Glomerular visceral epithelial cell (primary cell): ENCODE results near the gene ATF5.
"Not testable (repeated sequence)": the region's sequence is repeated elsewhere in the genome, so short reads cannot be mapped to it uniquely, and the experiment has no call there.

Source experiments
- DNase-seq: peaks from one replicate; pipeline ENCODE4 v3.0.0-alpha.2; 2016; ENCODE audit errors: extremely low spot score

ATF5 gene

GRCh38 chr19:49949742-49950589 lies 21.0 kb downstream of the ATF5 start:
- no peak for DNase-seq

DNA sequence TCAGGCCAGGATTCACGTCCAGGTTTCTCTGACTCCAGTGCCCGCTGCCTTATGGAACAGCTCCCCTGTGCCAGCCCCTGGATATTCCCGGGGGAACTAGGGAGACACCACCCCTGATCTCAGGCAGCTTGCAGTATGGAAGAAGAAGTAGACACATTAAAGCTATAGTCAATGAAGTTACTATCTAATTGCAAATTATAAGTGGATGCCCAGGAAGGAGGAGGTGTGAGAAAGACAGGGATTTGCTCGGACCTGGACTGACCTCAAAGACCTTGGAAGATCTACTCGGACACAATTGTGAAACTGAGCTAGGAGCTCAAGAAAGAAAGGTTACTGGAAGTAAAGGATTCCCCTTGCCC lies 21.6 kb downstream of the ATF5 start:
- no peak for DNase-seq

DNA sequence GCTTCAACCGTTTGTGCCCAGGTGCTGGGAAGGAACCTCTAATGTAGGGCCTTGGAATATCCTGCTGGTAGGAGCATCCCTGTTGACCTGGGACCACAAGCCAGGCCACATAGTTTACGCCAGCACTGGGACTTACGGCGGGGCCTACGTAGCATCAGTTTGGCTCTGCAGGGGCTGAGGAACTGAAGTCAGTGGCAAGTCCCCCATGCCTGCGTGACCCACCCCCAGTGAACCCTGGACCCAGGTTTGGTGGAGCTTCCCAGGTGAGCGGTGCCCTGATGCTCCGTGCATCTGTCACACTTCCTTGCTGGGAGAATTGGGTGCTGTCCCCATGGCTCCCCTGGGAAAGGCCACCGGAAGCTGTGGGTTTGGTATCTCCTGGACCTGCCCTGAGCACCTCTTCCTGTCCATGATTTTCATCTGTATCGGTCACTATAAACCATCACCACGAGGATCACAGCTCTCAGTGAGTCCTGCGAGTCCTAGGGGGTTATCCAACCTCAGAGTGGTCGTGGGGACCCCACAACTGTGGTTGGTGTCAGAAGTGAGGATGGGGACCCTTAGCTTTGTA lies 22.0 kb downstream of the ATF5 start:
- DNase-seq = no peak

- DNase-seq = no peak
Observed at GRCh38 chr19:49951806-49952478, 22.9 kb downstream of the ATF5 start.

GRCh38 chr19:49952479-49952836 lies 23.5 kb downstream of the ATF5 start:
- DNase-seq = no peak

DNA sequence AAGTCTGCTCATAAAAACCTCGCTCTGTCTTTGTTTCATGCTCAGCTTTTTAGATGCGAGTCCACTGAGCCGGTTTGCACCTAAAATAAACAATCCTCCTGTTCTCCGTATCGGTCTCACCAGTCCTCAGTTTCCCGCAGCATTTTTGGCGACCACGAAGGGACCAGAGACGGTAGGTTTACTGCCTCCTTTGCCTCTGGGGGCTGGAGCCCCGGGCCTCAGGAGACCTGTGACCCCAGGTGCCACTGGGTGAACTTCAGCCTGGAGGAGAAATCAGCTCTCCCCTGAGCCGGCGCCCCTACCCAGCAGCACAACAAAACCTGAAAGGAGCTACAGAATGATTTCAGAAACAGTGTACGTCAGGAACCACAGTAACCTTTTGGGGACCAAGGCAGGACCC lies 23.9 kb downstream of the ATF5 start:
- no peak for DNase-seq

DNA sequence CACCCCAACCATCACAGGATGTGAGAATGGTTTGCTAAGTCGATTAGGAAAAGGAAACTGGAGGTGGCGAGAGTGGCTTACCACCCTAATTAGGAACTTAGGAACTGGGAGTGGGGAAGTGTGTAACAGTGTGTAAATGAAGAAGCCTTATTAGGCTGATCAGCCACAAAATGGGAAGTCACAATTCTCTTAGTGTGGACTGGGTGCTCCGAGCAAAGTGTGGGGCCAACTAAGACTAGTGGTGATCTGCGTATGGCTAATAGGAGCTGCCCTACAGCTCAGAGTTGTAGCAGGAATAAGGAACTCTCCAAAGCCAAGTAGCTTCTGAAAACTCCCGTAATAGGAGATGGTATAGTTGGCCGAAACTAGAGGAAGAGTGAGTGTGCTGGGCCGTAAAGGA lies 24.4 kb downstream of the ATF5 start:
- no peak for DNase-seq

- DNase-seq = no peak
Observed at GRCh38 chr19:49954092-49954829, 25.3 kb downstream of the ATF5 start.

DNA sequence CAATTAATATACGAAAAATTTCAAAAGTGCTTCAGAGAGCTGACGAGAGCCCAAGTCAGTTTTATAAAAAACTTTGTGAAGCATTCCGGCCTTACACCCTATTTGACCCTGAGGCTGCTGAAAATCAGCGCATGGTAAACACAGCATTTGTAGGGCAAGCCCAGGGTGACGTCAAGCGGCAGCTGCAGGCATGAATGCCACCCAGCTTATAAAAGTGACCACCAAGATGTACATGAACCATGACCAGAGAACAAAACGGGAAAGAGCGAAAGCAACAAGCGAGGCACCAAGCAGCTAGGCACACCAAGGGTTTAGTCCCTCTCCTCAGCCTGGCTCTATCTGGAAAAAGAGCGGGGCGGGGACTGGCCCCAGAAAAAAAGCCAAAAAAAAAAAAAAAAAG lies 25.9 kb downstream of the ATF5 start:
- no peak for DNase-seq

DNA sequence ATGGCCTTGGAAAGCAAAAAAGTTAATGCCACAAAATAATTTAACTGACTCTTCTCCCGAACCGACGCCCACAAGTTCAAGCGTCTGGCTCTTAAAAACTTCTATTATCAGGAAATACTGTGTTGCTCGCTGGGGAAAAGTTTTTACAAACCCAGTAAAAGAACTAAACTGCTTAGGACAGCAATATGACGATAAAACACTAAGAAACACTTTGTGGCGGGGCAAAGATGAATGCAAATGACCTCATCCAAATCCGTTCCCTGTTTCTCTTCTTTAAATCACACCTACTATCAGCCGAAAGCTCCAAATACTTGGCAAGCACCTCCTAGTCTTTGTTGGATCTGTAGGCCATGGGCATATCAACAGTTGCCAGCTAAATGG lies 27.1 kb downstream of the ATF5 start:
- DNase-seq = no peak

DNA sequence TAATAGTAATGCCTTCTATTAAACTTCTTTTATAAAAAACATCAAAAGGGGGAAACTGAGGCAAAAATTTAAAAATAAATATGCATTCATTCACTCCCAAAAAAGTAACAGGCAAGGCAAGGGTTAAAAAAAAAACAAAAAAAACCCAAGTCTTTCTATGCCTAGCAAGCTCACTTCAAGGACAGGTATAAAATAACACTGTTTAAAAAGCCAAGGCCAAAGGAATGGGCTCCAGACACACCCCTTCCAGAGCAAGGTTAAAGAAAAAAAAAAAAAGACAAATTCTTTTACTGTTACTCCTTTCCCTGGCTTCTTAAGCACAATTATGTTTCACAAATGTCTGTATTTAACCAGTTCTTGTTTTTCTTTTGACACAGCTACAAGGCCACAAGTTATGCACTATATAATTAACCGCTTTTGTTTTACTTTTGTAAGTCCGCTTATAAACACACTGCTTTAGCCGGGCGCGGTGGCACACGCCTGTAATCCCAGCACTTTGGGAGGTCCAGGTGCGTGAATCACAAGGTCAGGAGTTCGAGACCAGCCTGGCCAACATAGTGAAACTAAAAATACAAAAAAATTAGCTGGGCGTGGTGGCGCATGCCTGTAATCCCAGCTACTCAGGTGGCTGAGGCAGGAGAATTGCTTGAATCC lies 28.4 kb downstream of the ATF5 start:
- no peak for DNase-seq

DNA sequence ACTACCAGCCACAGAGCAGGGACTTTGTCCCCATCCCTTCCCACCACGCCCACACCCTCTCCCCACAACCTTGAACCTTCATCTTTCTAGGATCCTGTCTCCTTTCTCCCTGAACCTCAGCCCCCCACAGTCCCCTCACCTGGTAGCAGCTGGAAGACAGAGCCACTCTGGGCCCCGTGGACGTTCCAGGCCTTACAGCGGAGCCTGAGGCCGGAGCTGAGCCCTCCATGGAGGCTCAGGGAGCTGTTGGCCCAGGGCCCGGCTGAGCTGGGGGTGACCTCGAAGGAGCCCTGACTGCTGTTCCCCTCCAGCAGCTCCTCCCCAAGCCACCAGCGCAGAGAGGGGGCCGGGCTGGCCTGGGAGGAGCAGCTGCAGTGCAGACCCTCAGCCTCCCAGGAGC lies 29.1 kb downstream of the ATF5 start:
- DNase-seq = not testable (repeated sequence)

DNA sequence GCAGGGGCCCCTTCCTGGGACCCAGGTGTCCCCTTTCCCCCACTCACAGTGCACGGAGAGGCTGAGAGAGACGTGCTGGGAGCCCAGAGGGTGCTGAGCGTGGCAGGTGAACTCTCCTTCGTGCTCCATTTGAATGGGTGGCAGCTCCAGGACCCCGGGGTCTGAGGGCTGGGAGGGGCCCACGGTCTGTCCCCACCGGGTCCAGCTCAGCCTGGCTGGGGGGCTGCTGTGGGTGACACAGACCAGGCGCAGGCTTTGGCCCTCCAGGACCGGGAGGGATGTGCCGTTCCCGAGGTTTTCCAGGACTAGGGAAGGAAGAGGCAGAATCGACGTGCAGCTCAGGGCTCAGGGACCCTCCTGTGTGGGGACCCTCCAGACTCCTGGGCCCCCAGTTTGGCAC lies 29.6 kb downstream of the ATF5 start:
- DNase-seq = not testable (repeated sequence)

DNA sequence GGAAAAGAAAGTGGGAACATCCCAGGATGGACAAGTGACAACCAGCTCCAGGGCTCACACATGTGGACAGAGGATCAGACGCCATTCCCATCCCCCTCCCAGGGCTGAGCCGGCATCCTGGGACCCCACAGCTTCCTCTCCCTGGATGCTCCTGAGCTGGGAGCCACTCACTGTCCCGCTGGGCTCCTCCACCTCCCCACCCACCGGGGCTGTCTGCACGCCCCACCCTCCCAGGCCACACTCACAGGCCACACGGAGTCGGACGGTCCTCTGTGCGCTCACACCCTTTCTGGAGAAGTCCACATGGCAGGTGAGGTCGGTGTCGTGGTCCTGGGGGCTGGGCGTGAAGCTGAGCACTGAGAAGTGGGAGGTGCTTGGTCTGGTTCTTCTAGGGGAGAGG lies 30.9 kb downstream of the ATF5 start:
- not testable (repeated sequence) for DNase-seq

DNA sequence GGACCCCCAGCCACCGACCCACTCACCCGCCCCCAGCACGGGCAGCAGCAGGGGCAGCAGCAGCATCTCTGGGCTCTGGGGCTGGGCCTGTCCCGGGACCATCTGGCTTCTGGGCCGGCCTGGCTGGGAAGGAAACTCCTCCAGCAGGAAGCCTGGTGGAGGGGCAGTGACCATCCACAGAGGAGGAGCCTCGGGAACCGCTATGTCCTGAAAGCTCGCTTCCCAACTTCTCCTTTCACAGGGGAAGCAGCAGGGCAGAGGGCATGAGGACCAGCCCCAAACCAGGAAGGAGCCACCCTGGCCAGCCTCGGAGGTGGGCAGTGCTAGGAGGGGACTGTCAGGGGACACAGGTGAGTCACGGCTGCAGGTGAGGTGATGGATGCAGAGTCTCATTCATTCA lies 32.0 kb downstream of the ATF5 start, which contains the start of gene SIGLEC11:
Gene SIGLEC11, minus strand, starts transcription at position 193 of the 400 bp plus-strand sequence. Its CDS starts 91 bp downstream, at position 102.
- not testable (repeated sequence) for DNase-seq

DNA sequence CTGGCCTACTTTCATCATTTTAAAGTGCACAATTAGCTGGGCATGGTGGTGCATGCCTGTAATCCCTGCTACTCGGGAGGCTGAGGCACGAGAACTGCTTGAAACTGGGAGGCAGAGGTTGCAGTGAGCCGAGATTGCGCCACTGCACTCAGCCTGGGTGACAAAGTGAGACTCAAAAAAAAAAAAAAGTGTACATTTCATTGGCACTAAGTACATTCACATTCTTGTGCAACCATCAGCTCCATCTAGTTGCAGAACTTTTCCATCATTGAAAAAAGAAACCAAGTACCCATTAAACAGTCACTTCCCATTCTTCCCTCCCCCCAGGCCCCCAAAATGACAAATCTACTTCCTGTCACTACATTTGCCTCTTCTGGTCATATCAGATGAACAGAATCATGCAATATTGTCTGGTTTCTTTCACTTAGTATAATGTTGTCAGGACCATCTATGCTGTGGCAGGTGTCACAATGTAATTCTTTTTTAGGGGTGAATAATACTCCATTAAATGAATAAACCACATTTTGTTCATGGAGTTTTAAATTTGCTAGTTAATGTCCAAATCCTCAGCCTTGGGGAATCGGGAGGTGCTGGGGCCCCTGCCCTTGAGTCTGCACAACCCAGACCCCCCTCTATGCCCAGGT lies 39.4 kb downstream of the ATF5 start:
- DNase-seq = no peak

DNA sequence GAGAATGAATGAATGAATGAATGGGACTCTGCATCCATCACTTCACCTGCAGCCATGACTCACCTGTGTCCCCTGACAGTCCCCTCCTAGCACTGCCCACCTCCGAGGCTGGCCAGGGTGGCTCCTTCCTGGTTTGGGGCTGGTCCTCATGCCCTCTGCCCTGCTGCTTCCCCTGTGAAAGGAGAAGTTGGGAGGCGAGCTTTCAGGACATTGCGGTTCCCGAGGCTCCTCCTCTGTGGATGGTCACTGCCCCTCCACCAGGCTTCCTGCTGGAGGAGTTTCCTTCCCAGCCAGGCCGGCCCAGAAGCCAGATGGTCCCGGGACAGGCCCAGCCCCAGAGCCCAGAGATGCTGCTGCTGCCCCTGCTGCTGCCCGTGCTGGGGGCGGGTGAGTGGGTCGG lies 40.4 kb downstream of the ATF5 start:
- not testable (repeated sequence) for DNase-seq

DNA sequence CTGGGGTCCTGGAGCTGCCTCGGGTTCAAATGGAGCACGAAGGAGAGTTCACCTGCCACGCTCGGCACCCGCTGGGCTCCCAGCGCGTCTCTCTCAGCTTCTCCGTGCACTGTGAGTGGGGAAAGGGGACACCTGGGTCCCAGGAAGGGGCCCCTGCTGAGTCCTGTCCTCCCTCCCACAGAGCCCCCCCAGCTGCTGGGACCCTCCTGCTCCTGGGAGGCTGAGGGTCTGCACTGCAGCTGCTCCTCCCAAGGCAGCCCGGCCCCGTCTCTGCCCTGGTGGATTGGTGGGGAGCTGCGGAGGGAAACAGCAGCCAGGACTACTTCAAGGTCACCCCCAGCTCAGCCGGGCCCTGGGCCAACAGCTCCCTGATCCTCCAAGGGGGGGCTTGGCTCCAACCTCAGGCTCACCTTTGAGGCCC lies 43.0 kb downstream of the ATF5 start:
- DNase-seq = no peak

DNA sequence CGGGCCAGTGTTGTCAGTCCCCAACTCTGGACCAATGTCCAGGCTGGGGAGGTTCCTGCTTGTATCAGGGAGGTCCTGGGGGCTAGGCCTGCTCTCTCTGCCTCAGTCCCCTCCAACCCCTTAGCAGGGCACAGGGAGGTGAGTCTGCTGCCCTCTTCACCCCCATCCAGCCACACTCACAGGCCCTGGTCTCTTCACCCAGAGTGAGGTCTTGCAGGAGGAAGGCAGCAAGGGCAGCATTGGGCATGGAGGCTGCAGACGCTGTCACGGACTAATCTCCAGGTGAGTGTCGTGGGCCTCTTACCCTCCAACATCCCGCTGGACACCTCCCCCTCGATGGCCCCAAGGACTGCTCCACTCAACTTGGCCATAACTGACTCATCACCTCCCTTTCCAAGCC lies 43.8 kb downstream of the ATF5 start:
- no peak for DNase-seq

DNA sequence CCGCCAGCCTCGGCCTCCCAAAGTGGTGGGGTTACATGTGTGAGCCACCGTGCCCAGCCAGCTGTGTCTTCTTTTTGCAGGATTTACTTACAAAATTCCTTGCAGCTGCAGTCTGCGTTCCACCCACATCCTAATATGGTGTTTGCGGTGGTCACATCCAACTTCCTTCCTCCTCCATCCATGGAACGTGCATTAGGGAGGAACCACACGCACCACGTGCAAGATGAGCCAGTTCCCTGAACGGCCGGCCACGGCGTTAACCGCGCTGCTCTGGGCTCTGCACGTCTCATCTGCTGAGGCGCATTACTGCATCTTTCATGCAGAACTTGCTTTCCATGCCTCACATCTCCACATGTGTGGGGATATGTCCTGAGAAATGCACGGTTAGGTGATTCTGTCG lies 45.0 kb downstream of the ATF5 start:
- DNase-seq = no peak

DNA sequence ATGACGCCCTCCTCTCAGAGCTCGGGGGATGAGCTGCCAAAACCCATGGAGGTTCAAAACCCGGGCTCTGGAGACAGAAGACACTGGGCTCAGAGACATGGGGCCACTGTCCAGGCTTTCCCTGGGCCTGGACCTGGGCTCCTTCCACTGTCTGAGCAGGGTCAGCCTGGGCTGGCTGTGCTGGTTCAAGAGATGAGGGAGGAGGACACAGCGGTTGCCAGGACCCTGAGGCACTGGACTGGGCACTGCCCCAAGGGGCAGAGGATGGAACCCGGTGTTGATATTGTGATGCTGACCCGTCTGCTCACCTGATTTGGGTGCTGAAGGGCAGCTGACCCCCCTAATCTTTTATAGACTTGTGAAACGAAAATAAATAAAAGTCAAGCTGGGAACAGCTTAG lies 46.0 kb downstream of the ATF5 start:
- no peak for DNase-seq
